HG02938 (cell line): ENCODE data around the gene UBA3.

ENCODE experiments used
- ATAC-seq: cut with Tn5 transposase; IDR thresholded peaks from one replicate; pipeline ENCODE4 v1.9.1; 2021; ENCODE audit warnings: mild to moderate bottlenecking, moderate library complexity; ENCODE audit not compliant: unreplicated experiment

The UBA3 gene

DNA sequence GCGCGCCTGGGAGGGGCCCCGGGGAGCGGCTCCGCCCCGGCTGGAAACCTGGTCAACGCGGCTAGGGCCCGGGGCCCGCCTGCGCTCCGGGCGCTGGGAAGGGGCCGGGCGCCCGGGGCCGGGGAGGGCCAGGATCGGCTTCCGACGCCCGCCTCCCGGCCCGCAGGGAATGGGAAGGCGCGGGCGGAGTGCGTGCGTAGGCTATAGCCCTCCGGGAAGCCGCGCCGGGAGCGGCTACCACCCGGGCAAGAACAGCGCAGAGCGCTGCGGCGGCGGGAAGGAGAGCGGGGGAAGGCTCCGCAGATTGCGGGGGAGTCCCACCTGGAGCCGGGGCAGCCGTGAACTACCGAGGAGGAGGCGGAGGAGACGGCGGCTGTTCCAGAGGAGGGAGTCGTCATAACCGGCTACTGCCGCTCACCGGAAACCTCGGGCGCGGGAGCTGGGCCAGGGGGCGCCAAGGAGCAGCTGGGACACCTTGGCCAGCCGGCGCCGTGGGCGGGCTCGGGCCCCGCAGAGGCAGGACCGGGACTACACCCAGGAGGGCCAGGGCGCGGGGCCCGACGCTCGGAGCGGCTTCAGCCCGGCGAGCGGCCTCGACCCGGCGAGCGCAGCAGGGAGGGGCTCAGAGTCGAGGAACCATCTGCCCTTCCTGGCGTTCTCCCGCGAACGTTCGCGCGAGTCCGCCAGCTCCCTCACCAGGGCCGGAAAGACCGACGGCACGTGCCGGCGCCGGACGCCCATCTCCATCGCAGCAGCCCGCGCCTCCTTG, 66.7 kb downstream of the UBA3 start, which contains the start of gene EOGT:
Gene EOGT (minus strand): TSS at position 432 of the 769 bp plus-strand sequence. CDS start 3,838 bp downstream, outside the sequence.
- ATAC-seq: peak; percentile 66

DNA sequence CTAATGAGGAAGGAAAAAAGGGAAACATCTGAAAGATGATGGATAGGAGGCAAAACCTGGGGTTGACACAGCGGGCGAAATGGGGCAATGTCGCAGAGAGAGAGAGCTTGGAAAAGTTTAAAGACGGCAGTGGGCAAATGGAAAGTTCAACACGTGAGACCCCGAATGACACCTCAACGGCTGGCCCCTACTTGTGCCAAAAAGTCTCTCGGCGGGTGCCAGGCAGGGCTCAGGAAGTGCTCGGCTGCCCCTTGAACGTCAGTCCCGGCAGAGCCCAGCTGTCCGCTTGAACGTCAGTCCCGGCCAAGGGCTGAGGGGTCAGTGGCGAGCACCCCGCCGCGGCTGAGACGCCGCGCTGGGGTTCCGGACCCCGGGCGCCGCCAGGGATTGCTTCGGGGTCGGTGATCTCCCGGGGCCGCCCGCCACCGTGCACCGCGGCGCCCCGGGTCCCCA, 67.3 kb downstream of the UBA3 start:
- peak; percentile 41 for ATAC-seq

DNA sequence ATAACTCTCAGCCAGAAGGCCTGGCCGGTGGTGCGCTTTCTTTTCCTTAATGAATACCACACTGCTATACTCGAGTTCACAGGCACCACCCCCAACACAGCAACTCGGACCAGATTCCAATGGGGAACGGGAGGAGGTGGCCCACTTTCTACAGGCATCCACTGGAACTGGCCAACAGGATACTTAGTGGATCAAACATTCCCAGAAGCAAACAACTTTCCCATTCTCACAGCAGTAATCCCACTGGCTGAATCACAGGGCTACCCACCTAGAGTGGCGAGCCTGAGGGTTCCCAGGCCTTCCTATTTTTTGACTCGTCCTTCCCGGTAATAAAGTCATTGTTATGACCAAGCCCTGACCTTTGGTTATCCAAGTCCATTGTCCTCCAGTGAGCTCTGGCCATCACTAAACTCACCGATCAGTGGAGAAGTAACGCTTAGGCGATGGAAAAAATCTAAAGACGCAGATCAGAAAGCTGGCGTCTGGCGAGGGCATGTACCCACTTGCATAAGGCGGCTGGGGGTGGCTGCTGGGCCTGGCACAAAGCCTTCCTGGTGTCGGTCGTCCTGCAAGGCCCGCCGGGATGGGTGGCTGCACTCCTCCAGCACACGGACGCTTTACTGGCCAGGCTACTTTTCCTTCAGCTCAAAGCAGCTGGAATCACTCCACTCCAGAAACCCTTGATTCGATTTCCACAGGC, 67.9 kb downstream of the UBA3 start:
- ATAC-seq: no peak

DNA sequence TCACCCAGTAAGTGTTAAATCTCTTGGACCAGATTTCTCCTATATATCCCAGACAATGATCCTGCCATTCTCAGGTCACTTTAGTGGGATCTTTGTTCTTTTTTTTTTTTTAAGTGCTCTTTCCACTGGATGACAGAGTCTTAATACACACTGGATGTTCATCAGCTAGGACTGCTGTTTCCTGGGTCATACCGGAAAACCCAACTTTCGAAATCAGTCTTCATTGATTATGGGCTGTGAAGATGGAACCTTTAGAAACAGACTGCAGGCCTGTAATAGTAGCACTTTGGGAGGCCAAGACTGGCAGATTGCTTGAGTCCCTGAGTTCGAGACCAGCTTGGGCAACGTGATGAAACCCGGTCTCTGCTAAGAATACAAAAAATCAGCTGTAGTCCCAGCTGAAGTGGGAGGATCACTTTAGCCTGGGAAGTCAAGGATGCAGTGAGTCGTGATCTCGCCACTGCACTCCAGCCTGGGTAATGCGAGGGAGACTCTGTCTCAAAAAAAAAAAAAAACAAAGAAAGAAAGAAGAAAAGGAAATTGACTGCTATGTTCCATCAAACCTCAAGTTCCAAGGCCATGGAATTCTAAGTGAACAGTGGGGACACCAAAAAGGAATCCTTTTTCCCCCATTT, 69.0 kb downstream of the UBA3 start:
- ATAC-seq: no peak

DNA sequence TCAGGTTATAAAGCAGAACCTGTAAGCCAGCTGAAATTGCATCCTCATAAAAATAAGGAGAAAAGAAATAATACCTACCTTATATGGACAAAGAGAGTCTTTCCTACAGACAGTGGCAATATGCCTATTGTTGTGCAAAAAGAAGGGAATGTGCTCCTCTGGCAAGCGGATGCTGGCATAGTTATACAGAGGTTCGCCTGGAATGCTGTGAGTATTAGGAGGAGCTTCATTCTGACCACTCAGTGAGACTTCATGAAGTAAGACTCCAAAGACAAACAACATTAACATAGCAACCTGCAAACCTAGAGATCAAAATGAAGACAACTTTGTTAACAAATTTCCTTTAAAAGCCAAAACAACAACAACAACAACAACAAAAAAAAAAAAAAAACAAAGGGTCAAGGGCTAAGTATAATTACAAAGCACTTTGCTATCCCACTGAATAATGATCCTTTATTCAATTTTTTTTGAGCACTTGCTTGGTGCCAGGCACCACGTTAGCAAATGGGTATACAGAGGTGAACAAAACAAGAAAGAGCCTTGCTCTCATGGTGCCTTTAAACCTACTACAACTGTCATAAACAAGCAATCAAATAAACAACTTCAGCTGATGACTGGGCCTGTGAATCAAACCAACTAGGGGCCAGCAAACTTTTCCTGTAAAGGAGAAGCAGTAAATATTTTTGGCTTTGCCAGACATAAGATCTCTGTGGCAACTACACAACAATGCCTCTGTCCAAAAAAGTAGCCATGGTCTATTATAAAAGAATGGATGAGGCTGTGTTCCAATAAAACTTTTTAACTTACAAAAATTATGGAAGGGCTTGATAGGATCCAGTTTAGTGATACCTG, 70.4 kb downstream of the UBA3 start:
- no peak for ATAC-seq

DNA sequence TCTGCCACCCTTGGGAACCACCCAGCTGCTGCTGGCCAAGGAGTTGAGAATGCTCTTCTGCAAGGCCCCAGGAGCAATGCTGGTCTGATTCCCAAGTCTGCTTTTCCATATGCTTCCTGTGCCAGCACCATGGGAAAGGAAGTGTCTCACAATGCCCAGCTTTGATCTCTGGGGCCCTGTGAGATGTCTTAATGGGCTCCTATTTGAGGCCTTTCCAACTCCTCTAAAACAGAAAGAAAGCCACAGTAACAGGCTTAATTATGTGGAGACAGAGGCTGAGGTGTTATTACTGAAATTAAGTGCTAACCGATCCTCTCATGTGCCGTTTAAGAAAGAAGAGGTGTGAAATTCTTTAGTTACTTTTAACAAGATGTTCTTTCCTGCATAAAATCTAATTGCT, 71.2 kb downstream of the UBA3 start:
- no peak for ATAC-seq

DNA sequence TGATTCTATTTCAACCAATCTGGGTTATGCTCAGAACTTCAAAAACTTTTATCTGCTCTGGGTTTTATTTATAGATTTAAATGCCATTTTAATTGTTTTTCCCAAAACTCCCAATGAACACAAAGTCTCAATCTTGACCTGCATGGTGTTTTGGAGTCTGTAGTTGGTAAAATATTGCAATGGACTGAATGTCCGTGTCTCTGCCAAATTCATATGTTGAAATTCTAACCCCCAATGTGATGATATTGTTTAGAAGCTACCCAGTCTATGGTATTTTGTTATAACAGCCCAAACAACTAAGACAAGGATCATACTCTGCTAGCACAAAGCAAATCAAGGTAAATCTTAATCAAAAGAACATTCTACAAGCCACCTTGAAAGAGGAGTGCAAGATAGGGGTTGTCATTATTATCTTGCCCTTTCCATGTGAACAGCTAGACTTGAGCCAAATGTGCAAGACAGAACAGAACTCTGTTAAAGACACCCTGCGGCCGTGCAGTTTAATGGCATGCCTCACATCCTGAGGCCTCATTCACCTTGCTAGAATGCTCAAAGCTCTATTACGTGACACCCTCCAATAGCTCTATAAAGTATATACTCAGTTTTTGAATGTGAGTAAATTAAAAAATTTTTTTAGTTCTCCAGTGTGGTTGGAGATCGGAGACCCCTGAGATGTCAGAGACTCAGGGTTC, 74.2 kb downstream of the UBA3 start:
- ATAC-seq: no peak

DNA sequence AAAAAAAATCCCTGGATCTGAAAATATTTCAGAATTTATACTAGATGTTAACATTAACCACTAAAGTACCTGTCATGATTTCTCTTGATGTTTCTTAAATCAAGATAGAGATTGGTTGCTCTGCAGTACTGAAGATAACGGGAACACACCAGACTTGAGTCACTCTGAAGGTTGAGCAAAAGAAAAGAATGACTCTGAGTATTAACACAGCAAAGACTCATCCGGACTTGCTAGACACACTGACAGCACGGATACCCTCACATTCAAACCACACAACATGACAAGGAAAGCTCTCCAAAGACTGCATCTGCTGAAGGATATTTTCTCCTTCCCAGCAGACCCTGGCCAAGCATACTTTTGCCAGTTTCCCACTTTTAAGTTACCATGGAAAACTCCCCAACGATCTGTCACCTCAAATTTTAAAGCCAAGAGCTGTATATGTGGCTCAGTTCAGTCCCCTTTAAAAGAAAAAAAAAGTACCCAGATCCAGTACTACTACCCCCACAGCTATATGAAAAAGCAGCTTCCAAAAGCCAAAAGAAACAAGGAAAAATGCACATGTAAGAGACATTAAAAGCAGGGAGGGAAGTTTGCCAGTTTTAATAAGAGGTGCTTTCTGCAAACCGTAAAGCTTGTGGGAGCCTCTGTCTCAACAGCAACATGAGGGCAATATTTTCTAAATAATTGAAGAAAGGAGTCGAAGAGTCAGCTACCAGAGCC, 74.9 kb downstream of the UBA3 start:
- ATAC-seq: no peak
